HG03565 (cell line): ENCODE results near the gene PIMREG.

ENCODE experiments used
- ATAC-seq: cut with Tn5 transposase; IDR thresholded peaks from one replicate; pipeline ENCODE4 v1.9.1; 2021; ENCODE audit warnings: mild to moderate bottlenecking, moderate library complexity; ENCODE audit not compliant: unreplicated experiment

Gene PIMREG

DNA sequence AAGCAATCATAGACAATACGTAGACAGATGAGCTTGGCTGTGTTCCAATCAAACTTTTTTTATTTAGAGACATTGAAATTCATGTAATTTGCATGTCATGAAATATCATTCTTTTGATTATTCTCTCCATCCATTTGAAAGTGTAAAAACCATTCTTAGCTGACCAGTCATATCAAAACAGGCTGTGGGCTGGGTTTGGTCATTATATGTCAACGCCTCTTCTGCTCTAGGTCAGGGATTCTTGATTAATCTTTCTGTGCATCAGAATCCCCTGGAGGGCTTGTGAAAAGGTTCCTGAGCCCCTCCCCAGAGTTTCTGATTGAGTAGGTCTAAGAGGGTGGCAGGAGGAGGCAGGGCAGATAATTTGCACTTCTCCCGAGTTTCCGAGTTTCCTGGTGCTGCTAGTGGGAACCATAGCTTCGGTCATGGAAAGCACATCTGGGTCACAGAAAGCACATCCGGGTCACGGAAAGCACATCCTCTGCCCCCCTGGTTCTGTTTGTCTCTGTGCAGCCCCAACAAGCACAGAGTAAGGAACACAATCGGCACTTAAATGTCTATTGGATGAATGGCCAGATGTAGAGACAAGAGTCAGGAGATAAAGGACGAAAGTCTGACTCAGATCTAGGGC, 16.4 kb downstream of the PIMREG start:
- no peak for ATAC-seq

DNA sequence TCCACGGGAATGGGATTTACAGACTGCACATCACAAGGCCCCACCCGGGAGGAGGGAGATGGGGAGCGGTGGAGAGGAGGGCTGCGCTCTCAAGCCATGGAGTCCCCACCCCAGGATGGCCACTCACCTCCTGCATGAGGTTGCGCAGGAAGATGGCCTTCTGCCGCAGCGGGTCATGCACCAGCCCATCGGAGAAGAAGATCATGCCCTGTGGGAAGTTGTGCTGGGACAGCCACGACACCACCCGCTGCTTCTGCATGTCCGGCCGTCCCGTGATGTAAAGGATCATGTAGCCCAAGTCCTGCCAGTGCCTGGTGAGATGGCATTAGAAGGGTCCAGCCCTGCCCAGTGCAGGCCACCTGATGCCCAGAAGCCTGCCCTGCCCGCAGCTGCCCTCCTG, 17.0 kb downstream of the PIMREG start:
- no peak for ATAC-seq

DNA sequence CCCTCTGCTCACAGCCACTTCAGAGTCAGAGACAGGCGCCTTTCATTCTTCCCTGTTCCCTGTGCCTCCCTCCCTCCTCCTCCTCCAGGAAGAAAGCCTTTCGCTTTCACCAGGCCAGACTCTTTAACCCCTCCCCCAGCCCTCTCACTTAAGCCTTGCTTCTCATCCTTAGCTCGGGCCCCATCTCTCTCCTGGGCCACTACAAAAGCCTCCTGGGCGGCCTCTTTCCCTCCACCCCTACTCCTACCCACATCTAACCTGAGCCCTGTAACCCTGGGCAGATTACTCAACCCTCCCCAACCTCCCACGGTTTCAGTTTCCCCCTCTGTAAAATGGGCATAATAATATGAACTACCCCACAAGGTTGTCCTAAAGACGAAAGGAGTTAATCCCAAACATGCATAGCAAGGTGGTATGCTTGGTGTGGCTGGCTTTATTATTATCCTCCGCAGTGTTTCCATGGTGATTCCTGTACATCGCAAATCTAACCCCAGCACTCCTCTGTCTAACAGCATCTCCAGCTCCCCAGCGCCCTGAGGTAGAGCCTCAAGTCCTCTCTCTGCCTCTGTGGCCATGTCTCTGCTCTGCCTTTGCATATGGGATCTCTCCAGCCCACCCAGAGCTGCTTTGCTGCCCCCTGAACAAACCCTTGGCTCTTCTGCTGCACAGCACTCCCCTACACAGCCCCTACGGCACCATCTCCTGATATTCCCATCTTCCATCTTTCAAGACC, 17.7 kb downstream of the PIMREG start:
- ATAC-seq: no peak

DNA sequence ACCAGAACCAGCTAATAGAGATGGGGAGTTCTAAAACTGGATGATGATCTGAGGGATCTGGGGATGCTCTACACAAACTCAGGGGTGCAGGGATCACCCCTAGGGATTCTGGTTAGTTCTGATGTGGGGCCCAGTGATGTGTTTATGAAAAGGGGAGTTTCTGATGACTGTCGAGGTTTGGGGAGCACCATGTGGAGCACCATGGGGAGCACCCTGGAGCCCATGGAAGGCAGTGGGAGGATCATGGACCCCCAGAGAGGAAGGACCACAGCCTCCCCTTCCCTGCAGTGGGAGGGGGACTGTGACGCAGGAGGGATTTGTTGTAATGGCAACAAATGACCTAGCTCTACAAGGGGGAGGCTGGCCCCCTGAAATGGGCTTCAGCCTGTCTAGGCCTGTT, 18.4 kb downstream of the PIMREG start:
- no peak for ATAC-seq

DNA sequence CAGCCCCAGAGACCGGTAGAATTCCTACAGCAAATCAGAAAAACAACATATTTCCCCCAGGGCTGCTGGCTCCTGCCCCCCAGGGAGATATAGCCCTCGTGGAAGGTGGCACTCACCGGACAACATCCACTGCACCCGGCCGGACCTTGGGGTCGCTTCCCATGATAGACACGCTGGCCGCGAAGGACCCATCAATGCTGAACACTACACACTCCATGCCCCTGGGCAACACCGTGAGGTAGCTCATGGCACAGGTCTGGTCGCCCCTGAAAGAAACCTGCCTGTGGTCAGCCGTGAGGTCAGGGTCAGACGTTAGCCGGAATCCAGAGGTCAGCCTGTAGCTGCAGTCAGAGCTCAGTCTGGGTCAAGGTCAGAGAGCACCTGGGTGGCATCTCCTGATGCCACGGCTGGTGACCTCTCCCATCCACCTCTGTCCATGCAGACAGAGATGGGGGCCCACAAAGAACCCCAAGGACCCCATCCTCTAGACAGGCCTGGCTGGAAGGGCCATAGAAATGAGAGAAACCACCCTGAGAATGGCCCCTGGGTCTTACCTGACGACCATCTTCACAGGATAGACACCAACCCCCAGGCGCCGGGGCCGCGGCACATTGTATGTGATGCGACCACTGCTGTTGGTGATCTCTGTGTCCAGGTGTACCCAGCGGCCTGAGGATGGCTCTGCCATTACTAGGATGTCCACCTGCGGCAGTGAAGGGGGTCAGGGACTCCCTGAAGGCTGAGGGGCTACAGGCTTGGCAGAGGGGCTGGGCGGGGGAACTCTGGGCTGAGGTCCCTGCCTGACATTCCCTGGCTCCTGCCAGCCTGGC, 19.6 kb downstream of the PIMREG start:
- ATAC-seq: no peak

DNA sequence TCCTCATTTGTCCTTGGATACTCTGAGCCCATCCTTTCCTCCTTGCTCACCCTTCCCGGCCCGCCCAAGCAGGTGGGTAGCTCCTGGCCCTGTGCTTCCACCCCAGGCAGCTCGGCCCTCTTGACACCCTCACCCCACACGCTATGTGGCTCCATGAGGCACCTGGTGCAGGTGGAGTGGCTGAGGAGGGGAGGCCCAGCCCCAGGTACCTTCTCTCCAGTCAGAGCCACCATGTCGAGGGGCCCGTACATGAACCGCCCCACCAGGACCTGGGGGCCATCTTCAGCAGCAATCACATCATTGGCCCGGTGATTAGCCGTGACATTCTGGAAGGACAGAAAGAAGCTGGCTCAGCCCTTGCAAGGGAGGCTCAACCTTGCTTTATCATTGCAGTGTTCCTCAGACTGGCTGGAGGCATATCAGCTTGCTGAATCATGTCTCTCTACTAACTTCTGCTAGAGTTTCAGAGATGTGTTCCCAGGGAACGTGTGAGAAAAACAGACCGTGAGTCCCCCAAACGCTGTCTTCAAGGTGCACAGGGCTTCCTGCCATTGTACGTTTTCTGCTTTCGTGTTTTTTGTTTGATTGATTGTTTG, 20.3 kb downstream of the PIMREG start:
- no peak for ATAC-seq

DNA sequence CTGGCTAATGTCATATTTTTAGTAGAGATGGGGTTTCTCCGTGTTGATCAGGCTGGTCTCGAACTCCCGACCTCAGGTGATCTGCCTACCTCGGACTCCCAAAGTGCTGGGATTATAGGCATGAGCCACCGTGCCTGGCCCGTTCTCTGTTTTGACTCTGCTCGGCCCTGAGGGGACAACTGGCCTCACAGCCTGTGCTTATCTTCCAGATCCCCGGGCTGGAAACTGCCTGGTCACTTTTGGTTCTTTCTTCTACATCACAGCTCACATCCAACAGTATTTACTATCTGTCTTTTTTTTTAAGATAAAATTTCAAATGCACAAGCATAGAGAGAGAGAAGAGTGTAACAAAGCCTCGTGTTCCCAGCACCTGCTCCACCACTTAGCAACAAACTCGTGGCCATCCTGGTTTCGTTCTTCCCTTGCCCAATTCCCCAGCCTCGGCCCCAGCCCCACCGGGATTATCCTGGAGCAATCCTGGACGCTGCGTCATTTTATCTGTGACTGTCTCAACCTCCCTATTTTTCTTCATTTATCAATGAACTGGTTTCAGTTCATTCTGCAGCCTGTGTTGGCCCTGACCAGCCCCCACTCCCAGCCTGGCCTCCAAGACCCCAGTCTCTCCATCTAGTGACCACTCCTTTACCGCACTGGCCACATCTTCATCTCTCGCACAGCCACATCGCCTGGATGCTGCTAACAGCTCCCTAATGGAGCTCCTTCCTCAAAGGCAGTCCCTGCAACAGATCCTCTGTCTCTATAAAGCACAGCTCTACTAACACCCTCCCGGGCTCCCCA, 21.1 kb downstream of the PIMREG start:
- ATAC-seq: no peak

DNA sequence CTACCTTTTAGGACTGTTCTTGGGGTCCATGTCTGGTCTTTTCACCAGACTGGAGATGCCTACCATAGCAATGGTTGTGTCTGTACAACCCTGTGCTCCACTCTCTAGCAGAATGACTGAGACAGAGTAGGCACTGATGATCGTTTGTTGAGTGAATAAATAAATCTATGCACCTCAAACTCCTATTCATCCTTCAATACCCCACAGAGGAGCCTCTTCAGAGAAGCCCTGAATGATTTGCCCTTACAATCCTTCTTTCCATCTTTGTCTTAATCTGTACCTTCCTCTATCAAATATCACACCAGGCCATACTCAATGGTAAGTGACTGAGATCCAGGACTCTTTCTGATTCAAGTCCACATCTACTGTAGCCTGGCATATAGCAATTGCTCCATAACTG, 23.3 kb downstream of the PIMREG start:
- no peak for ATAC-seq

DNA sequence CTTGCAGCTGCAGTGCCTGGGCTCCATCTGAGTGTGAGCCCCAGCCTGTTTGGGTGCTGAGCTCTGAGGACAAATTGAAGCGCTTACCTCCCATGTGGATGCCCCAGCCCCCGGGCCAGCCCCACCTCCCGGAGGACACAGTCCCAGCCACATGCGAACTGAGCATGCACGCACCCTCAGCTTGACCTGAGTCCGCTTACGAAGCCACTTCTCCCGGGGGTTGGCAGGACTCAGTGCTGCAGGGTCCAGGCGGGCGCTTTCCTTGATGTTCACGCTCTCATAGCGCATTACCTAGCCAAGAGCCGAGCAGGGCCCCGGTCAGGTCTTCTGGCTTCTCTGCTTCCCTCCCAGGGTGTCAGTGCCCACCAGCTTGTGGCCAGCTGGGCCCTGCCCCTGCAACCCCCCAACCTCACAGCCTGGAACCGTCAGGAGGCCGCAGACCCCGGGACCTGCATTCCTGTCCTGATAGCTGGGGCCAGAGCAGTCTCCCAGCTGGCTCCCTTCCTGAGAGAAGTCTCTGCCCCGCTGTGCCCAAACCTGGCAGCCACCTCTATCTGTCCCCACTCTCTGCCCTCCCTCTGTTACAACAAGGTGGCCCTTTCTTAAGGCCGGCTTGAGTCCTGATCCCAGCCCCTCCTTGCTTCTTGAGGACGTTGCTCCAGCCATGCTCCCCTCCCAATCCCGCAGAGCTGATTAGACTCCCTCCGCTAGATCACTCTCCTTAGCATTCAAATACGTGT, 24.0 kb downstream of the PIMREG start:
- ATAC-seq: no peak

DNA sequence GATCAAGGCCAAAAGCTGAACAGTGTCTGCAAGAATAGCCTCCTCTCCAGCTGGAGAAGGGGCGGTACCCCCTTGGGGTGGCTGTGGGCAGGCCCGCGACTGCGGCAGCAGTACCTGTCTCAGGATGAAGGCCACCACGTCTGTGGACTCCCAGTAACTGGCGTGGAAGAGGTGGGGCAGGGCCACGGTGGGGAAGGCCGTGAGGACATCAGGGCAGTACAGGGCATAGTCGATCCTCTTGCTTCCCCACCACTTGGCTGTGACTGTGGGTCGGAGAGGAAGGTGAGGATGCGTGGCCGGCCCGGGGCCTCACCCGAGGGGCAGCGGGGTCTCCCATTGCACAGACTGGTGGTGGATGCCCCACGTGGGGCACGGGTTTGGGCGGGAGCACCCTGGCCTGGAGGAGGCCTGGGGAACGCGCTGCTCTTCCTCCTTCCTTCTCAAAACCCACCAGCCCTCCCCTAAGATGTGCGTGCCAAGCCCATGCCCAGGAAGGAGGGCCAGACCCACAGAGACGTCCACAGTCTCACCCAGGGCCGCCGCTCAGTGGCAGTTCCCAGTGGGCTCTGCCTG, 26.0 kb downstream of the PIMREG start:
- ATAC-seq: no peak

DNA sequence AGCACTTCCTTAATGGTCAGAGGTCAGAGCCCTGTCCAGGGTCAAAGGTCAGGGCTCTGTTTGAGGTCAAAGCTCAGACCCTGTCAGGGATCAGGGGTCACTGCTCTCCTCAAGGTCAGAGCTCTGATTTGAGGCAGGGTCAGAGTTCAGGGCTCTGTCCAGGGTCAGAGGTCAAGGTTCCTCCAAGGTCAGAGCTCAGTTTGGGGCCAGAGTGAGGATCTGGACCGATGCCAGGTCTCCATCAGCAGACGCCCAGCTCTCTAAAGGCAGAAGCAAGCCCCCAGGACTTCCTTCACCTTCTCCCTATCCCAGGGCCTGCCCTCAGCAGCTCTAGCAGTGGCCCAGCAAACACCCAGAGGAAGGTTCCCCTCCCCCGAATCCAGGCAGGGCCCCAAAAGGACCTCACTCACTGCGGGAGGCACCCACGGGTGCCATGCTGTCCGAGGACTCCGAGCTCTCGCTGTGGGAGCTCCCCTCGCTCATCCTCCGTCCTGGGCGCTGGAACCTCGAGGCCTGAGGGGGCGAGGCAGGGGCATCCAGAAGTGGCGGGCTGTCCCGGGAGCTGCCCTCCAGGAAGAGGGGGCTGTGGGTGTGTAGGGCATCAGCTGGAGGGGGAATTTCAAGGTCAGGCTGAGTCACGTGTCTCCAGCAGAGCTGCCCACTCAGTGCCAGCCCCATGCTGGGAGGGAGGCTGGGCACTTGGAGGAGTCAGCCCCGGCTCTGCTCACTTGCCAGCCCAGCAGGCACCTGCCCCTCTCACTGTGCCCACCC, 26.7 kb downstream of the PIMREG start:
- ATAC-seq: no peak

DNA sequence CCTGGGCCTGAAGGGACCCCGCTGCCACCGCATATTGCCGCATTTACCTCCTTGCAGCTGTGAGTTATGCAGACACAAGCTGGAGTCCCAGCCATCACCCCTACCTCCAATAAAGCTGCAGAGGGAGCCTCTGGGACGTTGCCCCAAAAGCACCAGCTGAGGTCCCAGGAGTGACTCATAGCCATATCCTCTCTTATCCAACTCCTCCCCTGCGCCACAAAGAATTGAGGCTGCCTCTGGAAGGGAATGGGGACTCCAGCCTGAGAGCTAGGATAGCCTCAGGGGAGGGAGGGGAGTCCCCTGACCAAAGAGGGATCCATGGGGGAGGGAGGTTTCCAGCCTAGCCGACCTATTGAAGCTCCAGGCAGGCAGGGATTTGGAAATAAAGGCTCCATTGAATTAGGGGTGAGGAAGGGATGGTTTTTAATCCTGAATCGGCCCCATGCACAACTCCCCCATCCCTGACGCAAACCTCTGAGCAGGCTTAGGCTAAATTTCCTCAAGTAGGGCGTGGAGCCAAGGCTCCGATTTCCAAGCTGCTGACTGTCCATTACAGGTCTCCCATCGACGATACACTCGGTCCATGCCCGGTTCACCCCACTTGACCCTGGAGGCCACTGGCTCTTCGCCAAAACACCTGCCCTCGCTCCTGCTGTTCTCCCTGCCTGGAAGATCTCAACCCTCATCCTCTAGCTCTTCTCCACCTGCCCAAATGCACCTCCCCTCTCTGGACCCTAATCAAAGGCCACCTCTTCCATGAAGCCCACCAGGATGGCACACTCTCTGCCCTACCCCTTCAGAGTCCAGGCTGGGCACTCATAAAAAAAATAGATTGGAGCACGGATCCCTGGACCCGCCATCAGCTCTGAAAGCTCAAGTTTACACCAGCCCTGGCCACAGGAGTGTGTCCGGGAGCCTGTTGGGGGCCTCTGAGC, 27.5 kb downstream of the PIMREG start:
- ATAC-seq: no peak

DNA sequence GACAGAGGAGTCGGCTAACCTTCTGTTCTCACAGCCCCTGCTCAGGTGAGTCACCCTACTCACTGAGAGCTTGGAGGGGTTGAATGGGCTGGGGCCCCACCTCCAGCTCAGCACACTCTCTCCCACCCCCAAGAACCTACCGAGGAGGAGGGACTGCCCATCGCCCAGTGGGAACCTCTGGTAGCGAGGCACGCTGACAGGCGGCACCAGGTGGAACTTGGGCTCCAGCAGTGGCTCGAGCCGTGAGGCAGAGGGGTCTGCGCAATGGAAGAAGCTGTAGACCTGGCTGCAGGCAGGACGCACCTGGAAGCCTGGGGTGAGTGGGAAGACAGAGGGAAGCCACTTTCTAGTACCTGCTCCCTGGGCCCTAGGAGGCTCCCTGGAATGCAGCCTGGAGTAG, 28.3 kb downstream of the PIMREG start:
- ATAC-seq: no peak

DNA sequence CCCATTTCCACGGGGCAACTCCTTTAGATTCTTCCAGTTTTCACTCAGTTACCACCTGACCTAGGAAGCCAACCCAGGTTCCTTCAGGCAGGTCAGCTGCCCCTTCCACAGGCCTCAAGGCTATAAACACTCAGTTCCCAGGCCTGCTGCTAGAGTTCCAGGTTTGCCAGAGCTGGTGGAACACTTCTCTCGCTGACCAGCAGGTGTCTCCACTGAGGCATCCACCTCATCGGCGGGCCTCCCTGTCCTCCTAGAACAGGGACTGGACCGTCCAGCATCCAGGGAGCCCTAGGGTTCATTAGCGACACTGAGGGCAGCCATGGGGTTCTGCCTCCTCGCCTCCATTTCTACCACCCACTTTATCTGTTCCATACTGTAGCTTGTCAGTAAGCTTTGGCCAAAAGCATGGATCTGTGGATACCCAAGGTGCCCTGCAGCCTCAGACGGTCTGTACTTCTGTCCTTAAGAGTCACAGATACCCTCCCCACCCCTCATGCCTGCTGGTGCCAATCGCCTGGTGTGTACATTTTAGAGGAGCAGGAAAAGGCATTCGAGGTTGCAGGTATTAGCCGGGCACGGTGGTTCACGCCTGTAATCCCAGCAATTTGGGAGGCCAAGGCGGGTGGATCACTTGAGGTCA, 29.0 kb downstream of the PIMREG start:
- no peak for ATAC-seq

DNA sequence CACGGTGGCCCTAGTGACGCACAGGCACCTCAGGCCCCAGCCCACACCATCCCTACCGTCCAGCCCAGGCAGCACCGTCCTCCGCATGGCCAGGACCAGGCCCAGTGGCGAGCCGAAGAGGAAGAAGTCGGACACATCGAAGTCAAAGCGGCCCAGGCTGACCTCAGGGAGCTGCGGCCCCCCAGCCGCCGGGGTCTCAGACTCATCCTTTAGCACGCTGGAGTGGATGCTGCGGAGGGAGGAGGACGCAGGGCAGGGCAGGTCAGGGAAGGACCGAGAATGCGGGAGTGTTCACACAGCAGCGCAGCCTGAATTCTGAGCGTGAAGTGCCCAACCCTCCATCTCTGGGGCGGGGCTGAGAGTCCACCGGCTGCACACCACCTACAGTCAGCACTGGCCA, 30.1 kb downstream of the PIMREG start:
- ATAC-seq: no peak

DNA sequence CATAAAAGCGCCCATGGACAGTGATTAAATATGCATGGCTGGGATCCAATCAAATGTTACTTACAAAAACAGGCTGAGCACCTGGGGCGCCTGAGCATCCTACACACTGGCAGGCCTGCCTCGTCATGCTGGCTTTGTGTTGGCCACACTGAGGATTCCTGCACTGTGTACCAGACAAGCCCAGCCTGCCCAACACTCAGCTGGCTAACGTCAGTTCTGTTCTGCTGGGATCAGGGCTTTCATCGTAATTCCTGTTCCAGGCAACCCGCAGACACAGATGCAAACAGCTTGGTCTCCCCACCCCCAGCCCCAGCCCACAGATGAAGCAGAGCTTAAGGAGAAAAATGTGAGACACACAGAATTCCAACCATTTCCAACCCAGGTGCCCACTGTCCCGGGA, 30.7 kb downstream of the PIMREG start:
- ATAC-seq: no peak

DNA sequence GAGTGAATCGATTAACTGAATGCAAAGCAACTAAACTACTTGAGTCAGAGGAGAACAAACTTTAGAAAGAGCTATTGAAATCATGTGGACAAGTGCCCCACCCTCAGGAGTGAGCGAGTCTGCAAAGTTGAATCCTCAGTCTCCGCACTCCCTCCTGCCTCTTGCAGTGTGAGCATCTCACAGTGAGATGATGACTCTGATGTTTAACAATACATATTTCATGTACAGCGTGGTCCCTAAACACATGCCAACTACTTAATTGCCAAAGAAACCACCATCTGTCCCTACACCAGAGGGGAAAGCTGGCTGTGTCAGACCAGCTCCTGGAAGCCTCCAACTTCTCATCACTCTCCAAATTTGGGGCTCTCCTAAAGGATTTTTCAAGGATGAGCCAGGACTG, 31.2 kb downstream of the PIMREG start:
- ATAC-seq: no peak
